Gastrocnemius medialis (tissue), 4 donors: ENCODE results near the gene KRT79. TPM values are rescaled to one million over a fixed set of nuclear protein-coding genes. Genes with fewer than 3 reads are reported as not detected.

Experiments used
- ATAC-seq, 2 donors: fragments of 150-250 bp; one replicate each; pipeline ENCODE4 v1.9.1; 2016
- DNase-seq, 2 donors: peaks; one replicate each; pipeline ENCODE4 v3.0.0-alpha.2; 2019
- H3K27ac ChIP-seq, 4 donors: fragments of 200-600 bp; sonication (generic); 1 replicate in 1 of 4; 2 replicates in 3 of 4; pipeline ENCODE4 v1.5.1; 2016 to 2018; ENCODE audit warnings: mild to moderate bottlenecking in 2 of 4, moderate library complexity in 1 of 4
- H3K27me3 ChIP-seq, 3 donors: fragments of 200-600 bp; sonication (generic) in 2 of 3; 1 replicate in 1 of 3; 2 replicates in 2 of 3; pipeline versions ENCODE4 v1.5.1 to v1.6.0; 2016 to 2019; ENCODE audit warnings: mild to moderate bottlenecking in 1 of 3, moderate library complexity in 1 of 3
- H3K36me3 ChIP-seq, 2 donors: fragments of 200-600 bp; sonication (generic) in 1 of 2; one replicate each; pipeline ENCODE4 v1.5.1; 2017 to 2018
- H3K4me1 ChIP-seq, 2 donors: fragments of 200-600 bp; sonication (generic) in 1 of 2; one replicate each; pipeline ENCODE4 v1.5.1; 2016 to 2017; ENCODE audit warnings: mild to moderate bottlenecking in 2 of 2
- H3K4me3 ChIP-seq, 4 donors: fragments of 200-600 bp; sonication (generic) in 3 of 4; 1 replicate in 1 of 4; 2 replicates in 3 of 4; pipeline ENCODE4 v1.5.1; 2016 to 2019; ENCODE audit warnings: mild to moderate bottlenecking in 2 of 4
- H3K9me3 ChIP-seq, 3 donors: fragments of 200-600 bp; sonication (generic) in 2 of 3; 1 replicate in 1 of 3; 2 replicates in 2 of 3; pipeline ENCODE4 v1.5.1; 2016 to 2019
- CTCF ChIP-seq, 5 experiments: fragments of 450-650 bp in 3 of 5; fragments of 200-600 bp in 2 of 5; sonication (generic) in 2 of 5; IDR thresholded peaks in 4 of 5; conservative IDR thresholded peaks in 1 of 5; 1 replicate in 4 of 5; 2 replicates in 1 of 5; pipeline ENCODE4 v1.5.1; 2016 to 2019; ENCODE audit warnings: antibody characterized with exemption in 5 of 5, mild to moderate bottlenecking in 3 of 5, moderate library complexity in 3 of 5
- POLR2A ChIP-seq, 2 donors: fragments of 450-650 bp; IDR thresholded peaks; one replicate each; pipeline ENCODE4 v1.6.1; 2017; ENCODE audit warnings: antibody characterized with exemption in 2 of 2, mild to moderate bottlenecking in 2 of 2, moderate library complexity in 2 of 2
- in situ Hi-C, 4 donors: fragments of 200-750 bp; cut with MboI; loops; one replicate each; pipeline versions ENCODE4 v1.15.0 to v1.8.0; 2017; ENCODE audit warnings: low sequenced_read_pairs in 4 of 4
- intact Hi-C: fragments of 100-400 bp; cut with DNase I; formaldehyde crosslinking; loops from one replicate; pipeline ENCODE4 v1.15.1; 2023; ENCODE audit warnings: low total_unique reads
- total RNA-seq, 4 donors: library from RNA; depleted of rRNA; stranded (reverse); fragments of >200 nt; gene quantifications; one replicate each; pipeline versions ENCODE4 v1.1.0 to v1.2.3, GENCODE V29; 2016

KRT79 gene
- total RNA-seq, 4 donors from 2014 or later: not detected

DNA sequence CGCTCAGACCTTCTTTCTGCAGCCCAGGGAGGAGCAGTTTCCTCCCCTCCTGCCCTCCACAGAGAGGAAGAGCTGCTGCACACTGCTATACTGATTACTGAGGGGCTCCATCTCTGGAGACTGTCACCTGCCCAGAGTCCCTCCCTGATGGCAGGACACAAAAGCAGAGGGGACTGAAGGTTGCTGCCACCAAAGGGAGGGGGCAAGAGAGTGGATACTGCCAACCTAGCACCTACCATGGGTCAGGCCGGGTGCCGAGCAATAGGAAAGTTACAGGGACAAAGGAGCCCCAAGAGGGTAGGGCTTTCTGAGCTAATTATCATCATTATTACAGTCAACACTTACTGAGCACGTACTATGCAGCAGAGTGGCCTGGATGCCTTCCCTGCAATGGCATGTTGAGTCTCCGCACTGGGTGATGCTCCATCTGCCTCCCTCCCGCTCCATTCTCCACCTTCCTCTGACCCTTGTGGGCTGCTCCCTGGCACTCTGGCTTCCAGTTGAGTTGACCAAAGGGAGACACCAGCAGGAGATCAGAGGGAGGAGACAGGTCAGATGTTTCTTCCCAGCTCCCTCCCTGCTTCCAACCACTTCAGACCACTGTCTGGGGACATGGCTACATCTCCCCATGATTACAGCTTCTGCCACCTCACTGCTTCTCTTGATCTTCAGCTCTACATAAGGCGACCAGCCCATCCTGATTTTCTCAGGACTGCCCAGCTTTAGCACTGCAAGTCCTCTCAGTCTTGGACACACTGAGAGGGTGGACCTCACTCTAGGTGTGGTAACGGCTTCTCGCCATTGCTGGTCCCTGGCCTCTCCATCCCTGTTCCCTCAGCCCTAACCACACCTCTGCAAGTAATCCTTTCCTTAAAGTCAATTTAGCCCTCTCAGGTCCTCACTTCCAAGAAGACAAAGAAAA, 2.6 kb upstream of the KRT79 start:
- Histone ChIP-seq H3K27me3 (peaks cover 0 to 2% (median 0%) of the 10 kb centered on the region in 3 donors), H3K4me3 (no peak overlapping the region), H3K9me3 (no peaks in the 10 kb centered on the region), H3K27ac (no peak overlapping the region), H3K4me1 (no peaks in the 10 kb centered on the region), H3K36me3 (no peaks in the 10 kb centered on the region)
- intact Hi-C loops: no loop called here
- DNase-seq: no peak
- in situ Hi-C loops: no loop called here
- TF ChIP-seq CTCF (IDR thresholded peaks at IDR 0.05 in 4 of 5, conservative IDR thresholded peaks at IDR 0.05 in 1 of 5) (no peak), POLR2A (IDR thresholded peaks at IDR 0.05) (no peak)
- no peak for ATAC-seq

DNA sequence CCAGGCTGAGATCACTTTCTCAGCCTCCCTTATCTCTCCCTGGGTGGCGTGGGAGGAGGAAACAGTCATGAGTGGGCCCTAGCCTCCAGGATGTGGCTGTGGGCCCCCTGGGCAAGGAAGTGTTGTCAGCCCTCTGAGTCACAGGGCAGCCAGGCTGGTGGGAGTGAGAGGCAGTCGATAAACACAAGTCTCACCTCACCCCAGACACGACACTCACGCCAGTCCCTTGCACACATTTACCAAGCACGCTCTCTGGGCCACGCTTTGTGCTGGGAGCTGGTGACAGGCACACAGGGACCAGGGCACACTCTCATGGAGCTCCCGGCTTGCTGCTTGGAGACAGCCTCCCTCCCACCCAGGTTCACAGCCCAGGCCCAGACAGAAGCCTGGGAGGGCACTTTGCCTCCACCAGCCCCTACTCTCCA, 1.9 kb upstream of the KRT79 start:
- no peaks in the 10 kb centered on the region for H3K9me3 ChIP-seq
- H3K27ac ChIP-seq: no peak overlapping the region
- no peaks in the 10 kb centered on the region for H3K4me1 ChIP-seq
- no peak overlapping the region for H3K4me3 ChIP-seq
- H3K27me3 ChIP-seq: peaks cover 0 to 2% (median 0%) of the 10 kb centered on the region in 3 donors
- ATAC-seq: no peak
- TF ChIP-seq CTCF (IDR thresholded peaks at IDR 0.05 in 4 of 5, conservative IDR thresholded peaks at IDR 0.05 in 1 of 5) (no peak), POLR2A (IDR thresholded peaks at IDR 0.05) (no peak)
- H3K36me3 ChIP-seq: no peaks in the 10 kb centered on the region
- intact Hi-C loops (no loop called here), in situ Hi-C loops (no loop called here)
- no peak for DNase-seq

- Histone ChIP-seq H3K4me1 (no peaks in the 10 kb centered on the region), H3K4me3 (no peak overlapping the region), H3K9me3 (no peaks in the 10 kb centered on the region), H3K36me3 (no peaks in the 10 kb centered on the region), H3K27ac (no peak overlapping the region), H3K27me3 (peaks cover 0 to 2% (median 0%) of the 10 kb centered on the region in 3 donors)
- TF ChIP-seq POLR2A (IDR thresholded peaks at IDR 0.05) (no peak), CTCF (IDR thresholded peaks at IDR 0.05 in 4 of 5, conservative IDR thresholded peaks at IDR 0.05 in 1 of 5) (no peak)
- ATAC-seq (no peak), DNase-seq (no peak)
- intact Hi-C loops: no loop called here
- in situ Hi-C loops: no loop called here
These were observed 1.3 kb upstream of the KRT79 start for GRCh38 chr12:52835271-52836041.

GRCh38 chr12:52834727-52835001, 553 bp upstream of the KRT79 start:
- intact Hi-C loops (no loop called here), in situ Hi-C loops (no loop called here)
- ATAC-seq: no peak
- TF ChIP-seq CTCF (IDR thresholded peaks at IDR 0.05 in 4 of 5, conservative IDR thresholded peaks at IDR 0.05 in 1 of 5) (no peak), POLR2A (IDR thresholded peaks at IDR 0.05) (no peak)
- no peak for DNase-seq
- H3K27ac ChIP-seq: no peak overlapping the region
- H3K36me3 ChIP-seq: no peaks in the 10 kb centered on the region
- no peaks in the 10 kb centered on the region for H3K4me1 ChIP-seq
- H3K4me3 ChIP-seq: no peak overlapping the region
- no peaks in the 10 kb centered on the region for H3K9me3 ChIP-seq
- peaks cover 0 to 2% (median 0%) of the 10 kb centered on the region in 3 donors for H3K27me3 ChIP-seq
